ENCODE measurements around the gene TULP4. TPM values are rescaled to one million over a fixed set of nuclear protein-coding genes. Genes with fewer than 3 reads are reported as not detected.

Gene TULP4
- total RNA-seq, 1 donor from 2014 or later: 100 TPM

GRCh38 chr6:158353883-158354877 is 41.9 kb downstream of the TULP4 start:
- Mint-ChIP-seq H3K4me3 (ENCODE audit: unreplicated experiment) (no peak overlapping the region), H3K4me1 (ENCODE audit: unreplicated experiment) (peaks cover 35% of the 10 kb centered on the region), H3K27ac (ENCODE audit: unreplicated experiment) (no peak overlapping the region), H3K9me3 (ENCODE audit: unreplicated experiment) (no peaks in the 10 kb centered on the region), H3K36me3 (ENCODE audit: unreplicated experiment) (peaks cover 2% of the 10 kb centered on the region), H3K27me3 (ENCODE audit: unreplicated experiment) (no peaks in the 10 kb centered on the region)
- DNase-seq (ENCODE audit: extremely low spot score, unreplicated experiment): no peak
- TF ChIP-seq CTCF (IDR thresholded peaks at IDR 0.05): no peak

GRCh38 chr6:158356586-158357546 is 44.6 kb downstream of the TULP4 start:
- Mint-ChIP-seq H3K27ac (ENCODE audit: unreplicated experiment) (no peak overlapping the region), H3K4me1 (ENCODE audit: unreplicated experiment) (peaks cover 37% of the 10 kb centered on the region), H3K27me3 (ENCODE audit: unreplicated experiment) (no peaks in the 10 kb centered on the region), H3K4me3 (ENCODE audit: unreplicated experiment) (no peak overlapping the region), H3K9me3 (ENCODE audit: unreplicated experiment) (no peaks in the 10 kb centered on the region), H3K36me3 (ENCODE audit: unreplicated experiment) (peaks cover 2% of the 10 kb centered on the region)
- no peak for DNase-seq (ENCODE audit: extremely low spot score, unreplicated experiment)
- TF ChIP-seq CTCF (IDR thresholded peaks at IDR 0.05): no peak

- no peak for TF ChIP-seq CTCF (IDR thresholded peaks at IDR 0.05)
- Mint-ChIP-seq H3K36me3 (ENCODE audit: unreplicated experiment) (peaks cover 2% of the 10 kb centered on the region), H3K4me3 (ENCODE audit: unreplicated experiment) (no peak overlapping the region), H3K4me1 (ENCODE audit: unreplicated experiment) (peaks cover 41% of the 10 kb centered on the region), H3K9me3 (ENCODE audit: unreplicated experiment) (no peaks in the 10 kb centered on the region), H3K27me3 (ENCODE audit: unreplicated experiment) (no peaks in the 10 kb centered on the region), H3K27ac (ENCODE audit: unreplicated experiment) (no peak overlapping the region)
- DNase-seq (ENCODE audit: extremely low spot score, unreplicated experiment): no peak
These were observed 45.4 kb downstream of the TULP4 start for GRCh38 chr6:158357570-158358216.

DNA sequence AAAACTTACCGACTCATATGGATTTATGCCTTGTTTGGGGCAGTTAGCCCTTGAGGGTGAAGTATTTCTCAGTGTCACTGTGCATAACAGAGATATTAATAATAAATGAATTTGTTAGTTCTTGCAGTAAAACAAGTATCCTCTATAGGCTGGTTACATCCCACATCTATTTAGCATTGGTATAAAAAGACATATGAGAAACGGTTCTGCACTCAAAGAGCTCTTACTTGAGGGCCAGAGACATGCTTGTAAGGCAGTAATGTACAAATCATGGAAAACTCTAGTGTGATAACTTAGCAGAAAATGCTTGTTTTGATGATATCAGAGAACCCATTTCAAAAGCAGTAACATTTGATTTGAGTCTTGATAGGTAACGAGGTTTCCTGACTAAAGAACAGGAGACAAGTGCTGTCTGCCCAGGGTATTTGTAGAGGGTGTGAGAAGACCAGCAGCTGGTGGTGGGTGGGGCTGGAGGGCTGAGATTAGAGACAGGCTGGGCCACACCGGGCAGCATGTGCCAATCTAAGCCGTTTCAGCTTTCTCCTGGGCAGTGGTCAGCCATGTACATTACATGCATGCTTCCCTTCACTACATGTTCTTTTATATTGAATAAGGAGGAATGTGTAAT is 46.3 kb downstream of the TULP4 start:
- H3K27ac Mint-ChIP-seq (ENCODE audit: unreplicated experiment): no peak overlapping the region
- TF ChIP-seq CTCF (IDR thresholded peaks at IDR 0.05): no peak
- no peaks in the 10 kb centered on the region for H3K9me3 Mint-ChIP-seq (ENCODE audit: unreplicated experiment)
- H3K4me1 Mint-ChIP-seq (ENCODE audit: unreplicated experiment): peaks cover 41% of the 10 kb centered on the region
- H3K36me3 Mint-ChIP-seq (ENCODE audit: unreplicated experiment): peaks cover 2% of the 10 kb centered on the region
- no peak for DNase-seq (ENCODE audit: extremely low spot score, unreplicated experiment)
- H3K4me3 Mint-ChIP-seq (ENCODE audit: unreplicated experiment): no peak overlapping the region
- H3K27me3 Mint-ChIP-seq (ENCODE audit: unreplicated experiment): no peaks in the 10 kb centered on the region

Measured in osteocyte (in vitro differentiated cells).